AG10803 (cell line): ENCODE data around the gene MAEA.

ENCODE experiments used
- DNase-seq: peaks from one replicate; pipeline ENCODE4 v3.0.0; 2010; ENCODE audit warnings: low read depth
- H3K4me3 ChIP-seq: 2 replicates; pipeline ENCODE4 v1.5.1; 2011; ENCODE audit warnings: mild to moderate bottlenecking, low read length, control low read depth
- TF ChIP-seq, protein P1 (sequence below): conservative IDR thresholded peaks from 2 replicates; pipeline ENCODE4 v1.5.1; 2011; ENCODE audit warnings: mild to moderate bottlenecking, low read length, control low read depth, inconsistent platforms

The MAEA gene

DNA sequence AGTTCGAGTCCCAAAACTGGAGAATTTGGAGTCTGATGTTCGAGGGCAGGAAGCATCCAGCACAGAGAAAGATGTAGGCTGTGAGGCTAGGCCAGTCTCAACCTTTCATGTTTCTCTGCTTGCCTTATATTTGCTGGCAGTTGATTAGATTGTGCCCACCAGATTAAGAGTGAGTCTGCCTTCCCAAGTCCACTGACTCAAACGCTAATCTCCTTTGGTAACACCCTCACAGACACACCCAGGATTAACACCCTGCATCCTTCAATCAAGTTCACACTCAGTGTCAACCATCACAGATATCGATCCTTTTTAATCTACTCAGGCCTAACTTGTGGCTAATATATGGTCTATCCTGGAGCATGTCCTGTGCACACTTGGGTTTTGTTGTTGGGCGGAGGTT lies 18.0 kb upstream of the MAEA start:
- H3K4me3 ChIP-seq: no peak overlapping the region
- no peak for DNase-seq
- TF ChIP-seq, protein P1, sequence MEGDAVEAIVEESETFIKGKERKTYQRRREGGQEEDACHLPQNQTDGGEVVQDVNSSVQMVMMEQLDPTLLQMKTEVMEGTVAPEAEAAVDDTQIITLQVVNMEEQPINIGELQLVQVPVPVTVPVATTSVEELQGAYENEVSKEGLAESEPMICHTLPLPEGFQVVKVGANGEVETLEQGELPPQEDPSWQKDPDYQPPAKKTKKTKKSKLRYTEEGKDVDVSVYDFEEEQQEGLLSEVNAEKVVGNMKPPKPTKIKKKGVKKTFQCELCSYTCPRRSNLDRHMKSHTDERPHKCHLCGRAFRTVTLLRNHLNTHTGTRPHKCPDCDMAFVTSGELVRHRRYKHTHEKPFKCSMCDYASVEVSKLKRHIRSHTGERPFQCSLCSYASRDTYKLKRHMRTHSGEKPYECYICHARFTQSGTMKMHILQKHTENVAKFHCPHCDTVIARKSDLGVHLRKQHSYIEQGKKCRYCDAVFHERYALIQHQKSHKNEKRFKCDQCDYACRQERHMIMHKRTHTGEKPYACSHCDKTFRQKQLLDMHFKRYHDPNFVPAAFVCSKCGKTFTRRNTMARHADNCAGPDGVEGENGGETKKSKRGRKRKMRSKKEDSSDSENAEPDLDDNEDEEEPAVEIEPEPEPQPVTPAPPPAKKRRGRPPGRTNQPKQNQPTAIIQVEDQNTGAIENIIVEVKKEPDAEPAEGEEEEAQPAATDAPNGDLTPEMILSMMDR: no peak

DNA sequence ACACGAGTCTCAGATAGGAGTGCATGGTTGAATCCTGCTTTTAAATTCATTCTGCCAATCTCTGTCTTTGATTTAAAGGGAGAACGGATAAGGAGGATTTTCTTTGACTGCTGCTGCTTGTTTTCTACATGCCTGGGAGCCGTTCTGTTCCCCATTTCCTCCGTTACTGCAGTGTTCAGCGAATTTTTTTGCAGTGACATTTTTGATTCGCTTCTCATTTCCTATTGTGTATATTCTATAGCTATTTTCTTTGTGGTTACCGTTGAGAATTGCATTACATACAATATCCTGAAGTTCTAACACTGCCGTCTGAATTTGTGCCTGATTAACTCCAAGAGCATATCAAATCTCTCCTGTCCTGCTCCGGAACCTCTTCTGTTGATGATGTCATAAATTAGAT lies 14.8 kb upstream of the MAEA start:
- H3K4me3 ChIP-seq: no peak overlapping the region
- DNase-seq: no peak
- TF ChIP-seq, protein P1: no peak

GRCh38 chr4:1276984-1277383 lies 12.7 kb upstream of the MAEA start:
- TF ChIP-seq, protein P1: no peak
- H3K4me3 ChIP-seq: no peak overlapping the region
- no peak for DNase-seq

GRCh38 chr4:1277667-1278665 lies 11.7 kb upstream of the MAEA start:
- H3K4me3 ChIP-seq: no peak overlapping the region
- TF ChIP-seq, protein P1: peak; percentile 12; the same call in 1 of the 2 replicates
- DNase-seq: no peak

DNA sequence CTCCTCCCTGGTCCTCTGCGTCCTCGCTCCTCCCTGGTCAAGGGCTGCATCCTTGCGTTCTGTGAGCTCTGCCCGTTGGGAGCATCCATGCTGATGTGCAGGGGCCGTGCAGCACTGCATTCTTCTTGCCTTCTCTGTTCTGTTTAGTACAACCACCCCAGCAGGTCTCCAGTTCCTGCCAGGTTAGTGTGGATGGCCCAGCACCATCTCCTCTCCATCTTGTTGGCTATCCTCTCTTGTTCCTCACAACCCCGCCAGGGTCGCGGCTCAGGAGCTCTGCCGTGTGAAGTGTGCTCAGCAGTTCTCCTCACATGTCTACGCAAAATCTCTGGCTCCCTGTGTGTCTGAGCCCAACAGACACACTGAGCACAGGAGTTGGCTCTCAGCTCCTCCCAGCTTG lies 10.4 kb upstream of the MAEA start:
- TF ChIP-seq, protein P1: no peak
- no peak for DNase-seq
- H3K4me3 ChIP-seq: no peak overlapping the region

GRCh38 chr4:1283711-1284110 lies 6.0 kb upstream of the MAEA start:
- TF ChIP-seq, protein P1: no peak
- H3K4me3 ChIP-seq: no peak overlapping the region
- no peak for DNase-seq
